Adrenal gland (tissue), 5 donors: ENCODE measurements around the gene TAF12.

Source experiments
- CTCF ChIP-seq, 6 experiments: fragments of 450-650 bp in 4 of 6; fragments of 200-600 bp in 2 of 6; sonication (generic) in 1 of 6; IDR thresholded peaks; 1 replicate in 5 of 6; 2 replicates in 1 of 6; pipeline versions ENCODE4 v1.5.1 to v1.8.0; 2016 to 2021; ENCODE audit warnings: antibody characterized with exemption in 6 of 6, mild to moderate bottlenecking in 2 of 6, moderate library complexity in 1 of 6
- POLR2A ChIP-seq, 2 donors: fragments of 450-650 bp; IDR thresholded peaks; one replicate each; pipeline ENCODE4 v1.6.1; 2017; ENCODE audit warnings: antibody characterized with exemption in 2 of 2, mild to moderate bottlenecking in 2 of 2, moderate library complexity in 1 of 2
- donor health status: DM: no; HTN: no; CAD: no.

GRCh38 chr1:28680151-28680550, 37.3 kb upstream of the TAF12 start:
- TF ChIP-seq CTCF (IDR thresholded peaks at IDR 0.05) (no peak), POLR2A (IDR thresholded peaks at IDR 0.05) (no peak)
